GM12872 (cell line): ENCODE results near the gene PDE4B.

Experiments
- TF ChIP-seq, protein P1 (sequence below): IDR thresholded peaks from 3 replicates; pipeline ENCODE4 v1.5.1; 2011; ENCODE audit warnings: low read depth, mild to moderate bottlenecking, low read length, moderate library complexity; ENCODE audit not compliant: insufficient read depth

The PDE4B gene

GRCh38 chr1:66176832-66177231 lies 384.1 kb downstream of the PDE4B start:
- TF ChIP-seq, protein P1, sequence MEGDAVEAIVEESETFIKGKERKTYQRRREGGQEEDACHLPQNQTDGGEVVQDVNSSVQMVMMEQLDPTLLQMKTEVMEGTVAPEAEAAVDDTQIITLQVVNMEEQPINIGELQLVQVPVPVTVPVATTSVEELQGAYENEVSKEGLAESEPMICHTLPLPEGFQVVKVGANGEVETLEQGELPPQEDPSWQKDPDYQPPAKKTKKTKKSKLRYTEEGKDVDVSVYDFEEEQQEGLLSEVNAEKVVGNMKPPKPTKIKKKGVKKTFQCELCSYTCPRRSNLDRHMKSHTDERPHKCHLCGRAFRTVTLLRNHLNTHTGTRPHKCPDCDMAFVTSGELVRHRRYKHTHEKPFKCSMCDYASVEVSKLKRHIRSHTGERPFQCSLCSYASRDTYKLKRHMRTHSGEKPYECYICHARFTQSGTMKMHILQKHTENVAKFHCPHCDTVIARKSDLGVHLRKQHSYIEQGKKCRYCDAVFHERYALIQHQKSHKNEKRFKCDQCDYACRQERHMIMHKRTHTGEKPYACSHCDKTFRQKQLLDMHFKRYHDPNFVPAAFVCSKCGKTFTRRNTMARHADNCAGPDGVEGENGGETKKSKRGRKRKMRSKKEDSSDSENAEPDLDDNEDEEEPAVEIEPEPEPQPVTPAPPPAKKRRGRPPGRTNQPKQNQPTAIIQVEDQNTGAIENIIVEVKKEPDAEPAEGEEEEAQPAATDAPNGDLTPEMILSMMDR = no peak

GRCh38 chr1:66177510-66177909 lies 384.8 kb downstream of the PDE4B start:
- TF ChIP-seq, protein P1 = no peak

DNA sequence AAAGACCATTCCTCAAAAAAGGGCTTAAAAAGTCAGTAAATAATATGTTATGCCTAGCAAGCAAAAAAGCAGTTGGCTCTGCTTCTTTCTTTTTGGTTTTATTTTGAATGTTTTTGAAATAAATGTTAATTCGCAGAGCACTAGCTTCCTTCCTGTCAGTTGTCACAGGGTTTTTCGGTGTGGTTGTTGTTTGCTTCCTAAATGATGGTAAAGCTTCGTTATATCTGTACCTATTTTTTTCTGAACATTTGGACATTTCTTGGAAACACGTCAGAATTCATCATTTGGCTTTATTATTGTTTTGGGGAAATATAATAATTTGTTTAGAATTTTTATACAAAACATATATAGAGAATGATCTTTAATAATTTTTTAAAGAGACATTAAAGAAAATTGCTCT lies 389.3 kb downstream of the PDE4B start:
- TF ChIP-seq, protein P1 = no peak

- TF ChIP-seq, protein P1 = no peak
Observed at GRCh38 chr1:66182551-66183178, 390.0 kb downstream of the PDE4B start.

GRCh38 chr1:66183400-66183799 lies 390.7 kb downstream of the PDE4B start:
- TF ChIP-seq, protein P1 = no peak

- TF ChIP-seq, protein P1 = no peak
Observed at GRCh38 chr1:66197120-66197519, 404.4 kb downstream of the PDE4B start.

DNA sequence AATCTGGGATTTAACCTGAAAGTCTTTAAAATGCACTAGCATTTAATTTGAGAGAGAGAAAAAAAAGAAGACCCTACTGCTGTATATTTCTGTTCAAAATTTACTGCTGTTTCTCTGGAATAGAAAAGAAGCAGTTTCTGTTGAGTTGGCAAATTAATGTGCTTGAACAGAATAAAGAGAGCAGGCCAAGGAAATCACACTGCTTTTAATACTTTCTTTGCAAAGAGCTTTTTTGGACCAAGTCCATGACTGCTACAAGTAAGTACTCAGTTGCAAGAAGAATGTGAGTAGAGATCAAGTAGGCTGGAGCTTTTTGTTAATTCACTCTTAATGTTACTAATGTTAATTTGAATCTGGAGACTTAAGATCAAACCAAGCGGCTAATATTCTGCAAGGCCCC lies 405.1 kb downstream of the PDE4B start:
- TF ChIP-seq, protein P1 = no peak
